Fibroblast of skin of scalp (primary cell): Measurements from ENCODE around the gene SIK2. TPM values are rescaled to one million over a fixed set of nuclear protein-coding genes. Genes with fewer than 3 reads are reported as not detected.

ENCODE experiments used
- DNase-seq: peaks from one replicate; pipeline ENCODE4 v3.0.0-alpha.2; 2013
- polyA plus RNA-seq, 2 experiments: library from polyadenylated mRNA; unstranded; fragments of 120-200 nt; gene quantifications; one replicate each; pipeline ENCODE4 v1.2.1, GENCODE V29; 2013; ENCODE audit not compliant: insufficient read length in 2 of 2

Gene SIK2
- 9.7 TPM for polyA plus RNA-seq (2013, experiment 1 of 2; ENCODE audit: insufficient read length)
- 8.7 TPM for polyA plus RNA-seq (2013, experiment 2 of 2; ENCODE audit: insufficient read length)

DNA sequence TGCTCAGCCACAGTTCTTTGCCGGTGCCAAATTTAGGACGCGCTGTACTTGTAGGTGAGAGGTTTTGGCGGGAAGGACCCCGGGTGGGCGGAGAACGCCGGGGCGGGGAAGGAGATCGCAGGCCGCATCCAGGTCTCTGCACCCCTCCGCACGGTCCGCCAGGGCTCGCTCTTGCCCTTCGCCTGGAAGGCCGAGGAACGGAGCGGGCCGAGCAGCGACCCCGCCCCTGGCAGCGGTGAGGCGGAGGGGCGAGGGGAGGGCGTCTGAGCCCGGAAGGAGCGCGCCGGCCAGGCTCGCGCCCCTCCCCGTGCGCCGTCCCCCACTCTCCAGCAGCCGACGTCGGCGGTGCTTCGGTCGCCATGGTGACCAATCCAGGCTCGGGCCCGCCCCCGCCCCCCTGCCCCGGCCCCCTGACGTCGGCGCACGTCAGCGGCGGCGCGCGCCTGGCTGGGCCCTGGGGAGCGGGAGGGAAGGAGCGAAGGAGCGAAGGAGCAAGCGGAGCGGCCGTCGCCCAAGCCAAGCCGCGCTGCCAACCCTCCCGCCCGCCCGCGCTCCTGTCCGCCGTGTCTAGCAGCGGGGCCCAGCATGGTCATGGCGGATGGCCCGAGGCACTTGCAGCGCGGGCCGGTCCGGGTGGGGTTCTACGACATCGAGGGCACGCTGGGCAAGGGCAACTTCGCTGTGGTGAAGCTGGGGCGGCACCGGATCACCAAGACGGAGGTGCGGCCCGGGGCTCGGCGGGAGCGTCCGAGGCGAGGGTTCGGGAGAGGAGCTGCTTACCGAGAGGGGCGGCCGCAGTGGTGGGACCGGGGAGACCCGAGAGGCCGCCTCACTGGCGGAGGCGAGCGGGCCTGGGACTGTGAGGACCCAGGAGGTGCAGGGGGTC lies at the start of gene SIK2:
TSS of gene SIK2 (plus strand) at position 471 of the 886 bp plus-strand sequence. CDS start at position 586, 115 bp downstream.
- DNase-seq, result peak; percentile 97

DNA sequence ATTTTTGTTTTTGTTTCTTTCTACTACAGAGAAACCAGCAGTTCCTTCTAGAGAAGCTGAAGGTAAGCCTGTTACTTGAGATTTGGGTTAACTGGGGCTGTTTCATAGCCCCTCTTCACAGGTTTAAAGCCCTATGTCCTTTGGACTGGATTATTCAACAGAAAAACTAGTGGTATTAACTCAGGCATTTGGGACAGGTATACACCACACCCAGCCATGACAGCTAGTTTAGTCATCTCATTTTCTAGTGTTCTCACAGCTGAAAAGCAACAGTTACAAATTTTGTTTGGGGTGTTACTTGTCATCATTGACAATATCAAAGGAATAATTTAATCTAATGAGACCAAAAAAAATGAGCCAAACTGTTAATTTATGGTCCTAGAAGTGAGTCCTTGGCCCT lies 47.7 kb upstream of the SIK2 start:
- DNase-seq, result no peak

DNA sequence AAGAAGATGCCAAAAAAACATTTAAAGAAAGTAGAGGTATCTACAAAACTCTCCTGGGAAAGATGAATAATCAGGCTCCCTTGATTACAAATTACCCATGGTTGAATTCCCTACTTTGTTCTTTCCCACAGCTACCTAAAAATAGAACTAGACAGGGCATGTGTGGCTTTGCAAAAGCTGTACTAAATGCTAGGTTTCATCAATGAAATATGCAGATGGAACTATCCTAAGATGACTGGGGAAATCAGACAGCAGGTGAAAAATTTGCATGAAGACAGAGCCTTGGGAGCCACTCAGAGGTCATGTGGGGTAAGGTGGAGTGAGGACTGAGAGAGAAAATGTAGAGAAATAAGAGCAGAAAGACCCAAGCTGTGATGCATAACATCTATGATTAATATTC lies 47.0 kb upstream of the SIK2 start:
- DNase-seq, result peak; percentile 40

DNA sequence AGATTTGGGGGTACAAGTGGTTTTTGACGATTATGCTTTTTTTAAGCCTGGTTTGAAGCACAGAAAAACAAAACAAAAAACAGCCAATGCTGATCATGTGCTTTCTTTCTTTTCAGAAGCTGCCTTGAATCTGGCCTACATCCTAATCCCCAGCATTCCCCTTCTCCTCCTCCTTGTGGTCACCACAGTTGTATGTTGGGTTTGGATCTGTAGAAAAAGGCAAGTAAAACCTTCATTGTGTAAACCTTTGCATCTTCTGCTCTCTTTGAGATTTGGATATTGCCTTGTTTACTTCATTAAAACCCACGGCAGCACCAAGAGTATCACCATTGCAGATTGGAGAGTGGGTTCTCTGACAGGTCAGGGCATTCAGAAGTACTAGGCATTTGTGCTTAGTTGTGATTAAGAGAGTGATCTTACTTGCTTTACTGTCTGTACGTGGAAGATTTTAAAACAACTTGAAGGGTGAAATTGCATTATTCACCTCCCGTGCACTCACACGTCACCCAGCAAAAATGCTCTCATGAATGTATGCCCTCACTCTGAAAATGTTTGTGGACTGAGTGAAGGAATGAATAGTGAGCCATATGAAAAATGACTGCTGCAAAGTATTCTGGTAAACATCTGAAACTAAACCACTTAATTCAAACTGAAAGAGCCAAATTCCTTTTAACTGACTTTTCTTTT lies 44.7 kb upstream of the SIK2 start:
- DNase-seq, result peak; percentile 99

DNA sequence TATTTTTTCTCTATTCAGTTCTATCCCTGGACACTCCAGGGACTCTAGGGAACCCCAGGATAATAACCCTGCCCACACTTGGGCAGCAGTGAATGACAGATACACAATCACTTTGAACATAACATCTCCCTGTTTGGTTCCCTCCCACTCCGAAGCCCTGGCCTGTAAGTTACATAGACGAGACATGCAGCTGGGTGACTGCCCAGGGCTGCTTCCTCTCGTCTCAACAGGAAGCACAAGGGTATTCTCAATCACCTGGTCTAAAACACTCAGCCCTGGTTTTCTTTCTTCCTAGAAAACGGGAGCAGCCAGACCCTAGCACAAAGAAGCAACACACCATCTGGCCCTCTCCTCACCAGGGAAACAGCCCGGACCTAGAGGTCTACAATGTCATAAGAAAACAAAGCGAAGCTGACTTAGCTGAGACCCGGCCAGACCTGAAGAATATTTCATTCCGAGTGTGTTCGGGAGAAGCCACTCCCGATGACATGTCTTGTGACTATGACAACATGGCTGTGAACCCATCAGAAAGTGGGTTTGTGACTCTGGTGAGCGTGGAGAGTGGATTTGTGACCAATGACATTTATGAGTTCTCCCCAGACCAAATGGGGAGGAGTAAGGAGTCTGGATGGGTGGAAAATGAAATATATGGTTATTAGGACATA lies 42.3 kb upstream of the SIK2 start:
- no peak for DNase-seq

DNA sequence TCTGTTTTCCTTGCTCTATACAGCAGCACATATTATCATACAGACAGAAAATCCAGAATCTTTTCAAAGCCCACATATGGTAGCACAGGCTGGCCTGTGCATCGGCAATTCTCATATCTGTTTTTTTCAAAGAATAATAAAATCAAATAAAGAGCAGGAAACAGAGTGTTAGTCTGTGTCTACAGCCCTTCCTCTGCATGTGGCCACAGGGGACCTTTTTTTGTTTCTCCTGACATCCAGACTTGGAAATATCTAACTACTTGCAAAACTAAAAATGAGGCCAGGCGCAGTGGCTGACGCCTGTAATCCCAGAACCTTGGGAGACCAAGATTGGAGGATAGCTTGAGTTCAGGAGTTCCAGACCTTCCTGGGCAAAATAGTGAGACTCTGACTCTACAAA lies 41.4 kb upstream of the SIK2 start:
- DNase-seq, result no peak

DNA sequence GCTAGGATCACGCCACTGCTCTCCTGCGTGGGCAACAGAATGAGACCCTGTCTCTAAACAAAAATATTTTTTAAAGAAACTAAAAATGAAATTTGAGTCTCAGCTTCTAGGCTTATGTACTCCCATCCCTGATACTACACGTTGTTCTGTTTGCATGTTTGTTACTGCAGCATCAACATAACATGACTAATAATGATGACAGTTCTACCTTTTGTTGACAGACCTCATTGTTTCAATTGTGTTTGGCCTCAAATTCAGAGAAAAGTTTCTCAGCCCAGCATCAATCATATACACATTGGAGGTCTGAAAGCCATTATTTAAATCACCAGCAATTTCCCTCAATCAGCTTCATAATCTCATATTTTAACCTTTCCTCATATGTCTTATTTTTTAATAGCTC lies 40.9 kb upstream of the SIK2 start:
- DNase-seq, result no peak

DNA sequence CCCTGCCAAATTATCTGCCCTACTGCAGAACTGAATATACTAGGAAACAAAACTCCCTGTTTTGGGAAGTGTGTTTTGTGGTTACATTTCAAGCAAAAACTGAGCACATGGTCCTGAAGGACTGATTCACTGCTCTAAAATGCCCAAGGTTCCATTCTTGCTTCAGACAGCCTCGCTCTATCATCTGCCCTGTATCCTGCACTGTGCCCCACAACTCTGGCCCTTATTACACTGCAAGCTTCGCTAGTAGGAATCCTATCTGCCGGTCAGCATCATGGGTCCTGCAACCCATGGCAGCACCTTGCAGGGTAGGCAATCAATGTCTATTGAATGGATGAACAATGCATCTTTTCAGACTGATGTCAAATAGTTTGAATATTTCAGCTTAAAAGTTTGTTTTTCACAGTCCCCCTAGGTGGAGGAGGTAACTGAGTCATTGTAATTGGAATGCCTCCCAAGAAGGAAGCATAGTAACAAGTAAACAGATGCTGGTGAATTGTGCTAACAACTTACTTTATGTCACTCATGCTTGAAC lies 40.4 kb upstream of the SIK2 start:
- peak; percentile 71 for DNase-seq

DNA sequence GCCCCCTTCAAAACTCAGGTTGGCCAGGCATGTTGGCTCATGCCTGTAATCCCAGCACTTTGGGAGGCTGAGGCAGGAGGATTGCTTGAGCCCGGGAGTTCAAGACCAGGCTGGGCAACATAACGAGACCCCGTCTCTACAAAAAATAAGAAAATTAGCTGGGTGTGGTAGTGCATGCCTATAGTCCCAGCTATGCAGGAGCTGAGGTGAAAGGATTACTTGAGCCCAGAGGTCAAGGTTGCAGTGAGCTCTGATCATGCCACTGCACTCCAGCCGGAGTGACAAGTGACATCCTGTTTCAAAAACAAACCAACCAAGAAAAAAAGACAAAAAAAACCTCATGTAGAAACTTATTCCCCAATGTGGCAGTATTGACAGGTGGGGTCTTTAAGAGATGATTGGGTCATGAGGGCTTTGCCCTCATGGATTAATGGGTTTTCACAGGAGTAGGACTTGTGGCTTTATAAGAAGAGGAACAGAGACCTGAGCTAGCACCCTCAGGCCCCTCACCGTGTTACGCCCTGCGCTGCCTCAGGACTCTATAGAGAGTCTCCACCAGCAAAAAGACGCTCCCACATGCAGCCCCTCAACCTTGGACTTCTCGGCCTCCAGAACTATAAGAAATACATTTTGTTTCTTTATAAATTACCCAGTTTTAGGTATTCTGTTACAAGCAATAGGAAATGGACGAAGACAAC lies 39.4 kb upstream of the SIK2 start:
- DNase-seq, result no peak

DNA sequence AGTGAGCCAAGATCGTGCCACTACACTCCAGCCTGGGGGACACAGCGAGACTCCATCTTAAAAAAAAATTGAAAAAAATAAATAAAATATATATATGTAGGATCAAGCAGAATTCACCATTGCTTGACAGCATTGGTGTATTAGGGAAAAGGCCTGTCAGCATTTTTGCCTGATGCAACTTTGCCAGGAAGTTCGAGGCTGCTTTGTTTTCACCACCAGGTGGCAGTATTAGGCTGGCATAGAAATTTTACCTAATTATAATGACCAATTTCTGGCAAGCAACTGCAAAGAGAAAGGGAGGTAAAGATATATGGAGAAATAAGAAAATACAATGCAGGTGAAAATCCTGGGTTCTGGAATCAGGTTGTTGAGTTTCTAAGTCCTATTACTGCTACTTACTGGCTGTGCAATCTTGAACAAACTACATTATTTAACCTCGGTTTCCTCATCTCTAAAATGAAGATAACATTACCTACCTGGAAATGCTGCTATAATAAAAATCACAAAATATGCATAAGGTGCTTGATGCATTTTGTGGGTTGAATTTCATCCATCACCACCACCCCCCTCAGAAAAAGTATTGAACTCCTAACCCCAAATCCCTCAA lies 37.0 kb upstream of the SIK2 start:
- DNase-seq, result peak; percentile 83

DNA sequence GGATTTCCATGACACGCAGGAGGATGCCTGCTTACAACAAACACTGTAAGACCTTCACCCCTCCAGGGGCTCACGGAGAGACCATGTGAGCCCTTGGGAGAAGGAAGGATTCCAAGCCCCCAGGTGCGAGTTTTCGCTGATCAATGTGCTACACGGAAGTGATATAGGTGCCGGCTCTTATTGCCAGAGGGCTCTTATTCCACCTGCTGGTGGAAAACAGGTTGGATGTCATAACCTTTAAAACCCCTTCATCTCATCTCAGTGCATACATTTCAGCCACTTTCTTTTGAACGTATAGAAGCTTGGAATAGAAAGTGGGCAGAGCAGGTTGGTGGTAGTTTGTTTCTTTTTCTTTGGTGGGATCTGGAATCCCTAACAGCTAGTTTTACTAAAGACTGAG lies 35.9 kb upstream of the SIK2 start:
- DNase-seq, result no peak

DNA sequence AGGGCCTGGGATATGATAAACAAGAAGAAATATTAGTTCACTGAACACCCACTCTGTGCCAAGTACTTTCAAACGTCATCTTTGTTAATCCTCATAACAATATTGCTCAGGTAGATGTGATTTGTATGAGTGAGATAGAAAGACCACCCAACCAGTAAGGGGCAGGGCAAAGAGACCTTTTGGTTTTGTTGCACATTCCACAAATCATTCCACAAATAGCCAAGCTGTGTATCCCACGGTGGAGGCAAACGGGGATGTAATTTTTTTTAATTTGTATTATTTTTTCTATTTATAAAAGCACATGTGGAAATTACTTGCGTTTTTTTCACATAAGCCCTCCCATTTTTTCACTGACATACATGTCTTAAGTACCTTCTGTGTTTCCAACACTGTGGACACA lies 32.8 kb upstream of the SIK2 start:
- DNase-seq, result peak; percentile 67

DNA sequence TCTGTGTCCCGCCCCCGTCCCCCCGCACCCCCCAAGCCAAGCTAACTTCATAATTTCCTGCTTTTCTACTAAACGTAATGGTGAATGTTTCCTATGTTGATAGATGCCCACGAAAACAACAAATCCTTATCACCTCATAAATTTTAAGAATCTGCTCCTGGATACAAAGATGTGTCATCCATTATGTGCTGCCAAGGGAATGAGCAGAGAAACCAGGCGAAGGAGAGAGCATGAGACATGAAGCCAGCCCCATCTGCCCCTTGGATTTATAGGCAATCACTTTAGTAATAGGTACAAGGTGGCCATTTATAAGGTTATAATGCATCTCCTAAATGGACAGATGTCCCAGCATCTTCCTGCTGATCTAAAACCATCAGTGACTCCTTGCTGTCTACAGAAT lies 31.5 kb upstream of the SIK2 start:
- DNase-seq, result no peak

DNA sequence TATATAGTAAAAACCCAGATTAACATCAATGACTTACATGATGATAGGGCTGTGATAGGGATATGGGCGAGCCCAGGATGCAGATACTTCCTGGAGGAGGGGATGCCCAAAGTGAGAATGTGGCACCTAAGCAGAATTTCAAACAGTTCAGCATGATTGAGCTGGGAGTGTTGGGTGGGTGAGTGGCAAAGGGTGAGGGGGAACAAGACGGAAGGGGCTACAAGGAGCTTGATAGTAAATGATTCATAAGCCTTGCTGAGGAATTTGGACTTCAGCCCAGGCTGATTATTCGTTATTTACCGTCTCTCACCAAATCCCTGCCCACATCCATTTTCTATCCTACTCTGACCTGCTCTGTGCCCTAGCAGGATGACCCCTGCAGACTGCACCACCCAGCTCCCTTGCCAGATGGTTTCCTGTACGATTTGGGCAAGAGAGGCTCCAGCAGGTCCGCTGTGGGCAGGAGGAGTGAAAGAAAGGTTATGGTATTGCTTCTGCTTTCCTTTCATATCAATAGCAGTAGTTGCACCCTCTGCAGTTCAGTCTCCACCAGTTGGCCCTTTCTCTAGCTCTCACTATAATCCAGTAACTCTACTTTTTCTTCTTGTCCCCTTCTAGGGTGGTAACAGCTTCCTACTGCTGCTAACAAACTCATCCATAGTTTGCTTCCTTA lies 30.3 kb upstream of the SIK2 start:
- no peak for DNase-seq

DNA sequence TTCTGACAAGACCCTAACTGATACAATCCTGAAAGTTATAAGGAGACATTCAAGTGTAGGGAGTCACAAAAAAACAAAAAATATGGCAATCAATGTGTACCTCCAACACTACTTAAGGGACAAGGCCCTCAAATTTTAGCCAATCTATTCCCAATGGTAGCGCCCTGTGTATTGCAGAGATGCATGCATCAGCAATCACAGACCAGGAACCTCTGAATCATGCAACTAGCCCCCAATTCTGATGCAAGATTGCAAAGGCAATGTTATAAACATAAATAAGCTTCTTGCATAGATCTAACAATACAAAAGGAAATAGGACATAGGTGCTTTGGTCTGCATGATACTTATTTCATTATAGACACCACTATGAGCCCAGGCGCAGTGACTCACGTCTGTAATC lies 29.7 kb upstream of the SIK2 start:
- DNase-seq, result no peak

DNA sequence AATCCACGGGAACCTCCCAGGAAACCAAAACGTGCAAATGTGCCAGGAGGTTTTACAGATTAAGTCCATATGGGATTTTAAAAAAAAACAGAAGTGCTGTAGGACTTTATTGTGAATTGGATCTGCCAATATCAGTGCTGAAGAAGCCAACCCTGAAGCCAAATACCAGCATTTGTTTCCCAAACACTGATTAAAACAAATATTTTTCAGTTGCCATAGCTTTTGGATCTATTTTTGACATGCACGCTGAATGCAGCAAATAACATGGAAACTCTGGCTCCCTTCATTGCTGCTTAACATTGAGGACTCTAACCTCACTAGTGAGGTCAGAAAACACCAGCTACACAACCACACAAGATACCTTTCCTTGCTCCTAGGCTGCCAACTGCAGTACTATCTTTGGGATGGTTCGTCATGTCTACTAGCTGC lies 28.4 kb upstream of the SIK2 start:
- DNase-seq, result no peak

DNA sequence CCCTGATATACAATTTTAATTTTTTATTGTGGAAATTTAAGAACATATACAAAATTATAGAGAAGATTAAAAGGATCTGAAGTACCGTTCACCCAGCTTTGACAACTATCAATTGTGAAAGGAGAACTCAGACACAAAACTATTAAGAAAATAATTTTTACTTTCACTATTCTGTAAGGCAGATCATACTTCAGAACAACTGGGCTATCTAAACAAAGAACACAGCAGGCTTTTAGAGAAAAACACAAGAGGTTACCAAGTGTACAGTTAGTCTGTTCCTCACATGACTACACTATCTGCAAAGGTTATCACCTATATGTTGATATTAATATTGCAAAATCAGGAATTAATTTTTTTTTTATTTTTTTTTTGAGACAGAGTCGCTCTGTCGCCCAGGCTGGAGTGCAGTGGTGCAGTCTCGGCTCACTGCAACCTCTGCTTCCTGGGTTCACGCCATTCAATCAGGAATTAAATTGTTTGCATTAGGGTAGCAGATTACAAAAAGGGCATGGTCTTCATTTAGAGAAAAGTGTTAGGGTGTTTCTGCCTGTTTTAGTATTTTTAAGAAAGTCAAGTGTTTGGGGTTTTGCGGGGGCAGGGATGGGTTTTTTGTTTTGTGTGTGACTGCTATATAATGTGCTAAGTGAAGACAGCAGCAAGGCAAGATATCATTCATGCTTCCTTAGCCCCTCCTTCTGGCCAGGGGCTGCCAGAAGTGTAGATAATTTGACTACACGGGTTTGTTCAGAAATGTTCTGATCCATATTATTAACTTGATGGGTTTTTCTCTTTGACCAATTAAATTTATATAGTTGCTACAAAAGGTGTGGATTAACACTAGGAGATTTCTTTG lies 27.6 kb upstream of the SIK2 start:
- no peak for DNase-seq

DNA sequence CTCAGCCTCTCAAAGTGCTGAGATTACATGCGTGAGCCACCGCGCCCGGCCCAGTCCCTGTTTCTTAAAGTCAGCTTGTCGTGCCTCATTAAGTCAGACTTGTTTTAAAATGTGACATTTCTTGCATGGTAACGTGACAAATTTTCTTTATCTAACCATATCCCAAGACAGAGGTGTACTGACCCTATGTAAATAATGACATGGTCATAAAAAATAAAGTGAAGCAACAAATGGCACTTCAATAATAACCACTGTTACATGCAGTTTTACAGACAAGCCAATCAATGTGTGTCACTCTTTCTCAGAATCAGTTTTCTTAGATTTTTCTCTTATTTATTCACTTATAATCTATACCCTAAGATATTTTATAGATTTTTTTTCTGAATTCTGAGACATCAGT lies 26.5 kb upstream of the SIK2 start:
- no peak for DNase-seq

DNA sequence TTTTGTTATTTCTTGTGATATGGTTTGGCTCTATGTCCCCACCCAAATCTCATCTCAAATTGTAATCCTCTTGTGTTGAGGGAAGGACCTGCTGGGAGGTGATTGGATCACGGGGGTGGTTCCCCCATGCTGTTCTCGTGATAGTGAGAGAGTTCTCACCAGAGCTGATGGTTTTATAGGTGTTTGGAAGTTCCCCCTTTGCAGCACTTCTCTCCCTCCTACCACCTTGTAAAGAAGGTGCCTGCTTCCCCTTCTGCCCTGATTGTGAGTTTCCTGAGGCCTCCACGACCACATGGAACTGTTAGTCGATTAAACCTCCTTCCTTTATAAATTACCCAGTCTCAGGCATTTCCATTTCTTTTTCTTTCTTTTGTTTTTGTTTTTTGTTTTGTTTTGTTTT lies 24.4 kb upstream of the SIK2 start:
- DNase-seq, result no peak

DNA sequence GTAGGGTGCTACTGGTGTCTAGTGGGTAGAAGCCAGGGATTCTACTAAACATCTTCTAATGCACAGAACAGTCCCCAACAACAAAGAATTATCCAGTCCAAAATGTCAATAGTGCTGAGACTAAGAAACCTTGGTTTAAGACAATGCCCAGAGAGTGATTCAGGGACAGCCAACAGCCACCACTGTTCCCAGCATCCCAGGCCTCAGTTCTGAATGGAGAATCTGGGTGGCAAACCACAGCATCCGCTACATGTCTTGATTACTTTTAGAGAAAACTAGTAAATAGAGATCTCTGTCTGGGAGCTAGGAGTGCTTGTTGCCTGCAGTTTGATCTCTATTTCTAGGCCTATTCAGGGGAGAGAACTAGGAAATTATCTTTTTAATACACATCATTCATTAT lies 20.9 kb upstream of the SIK2 start:
- DNase-seq, result no peak
